ENCODE measurements around the gene ACOT12. TPM values are rescaled to one million over a fixed set of nuclear protein-coding genes. Genes with fewer than 3 reads are reported as not detected.

Gene ACOT12
- total and polyA plus RNA-seq, 2 donors (not counting 1 experiment from before 2014, with no cell fraction given): 0.06 TPM; not detected in 1

- no peaks in the 10 kb centered on the region for H3K4me1 Mint-ChIP-seq
- 95% methylated on average over 2 of the region's 2 CpGs for WGBS (ENCODE audit: insufficient coverage)
- H3K27ac ChIP-seq (ENCODE audit: low read length in 2 of 2): no peak overlapping the region
- no peaks in the 10 kb centered on the region for H4K20me1 ChIP-seq (ENCODE audit: control insufficient read depth, insufficient read depth, low read length, poor library complexity, severe bottlenecking)
- peaks cover 9% of the 10 kb centered on the region for H3K27me3 Mint-ChIP-seq
- peaks cover 0 to 3% (median 0%) of the 10 kb centered on the region in 4 experiments for H3K27me3 ChIP-seq (replicated peaks in 1 of 4; ENCODE audit: control extremely low read depth in 1 of 4, control insufficient read depth in 3 of 4, insufficient read depth in 4 of 4, low read length in 3 of 4)
- no peaks in the 10 kb centered on the region for H3K4me1 ChIP-seq (ENCODE audit: control insufficient read depth in 2 of 2, insufficient read depth in 2 of 2, low read length in 2 of 2)
- no peak overlapping the region for H3K4me3 ChIP-seq (ENCODE audit: control extremely low read depth in 1 of 5, extremely low read depth in 1 of 5, insufficient read depth in 1 of 5, low read depth in 2 of 5, low read length in 4 of 5)
- H3K27ac Mint-ChIP-seq: no peak overlapping the region
- no peak for DNase-seq
- CTCF ChIA-PET: no interaction called here
- TF ChIP-seq EZH2 (IDR thresholded peaks at IDR 0.05; ENCODE audit: borderline replicate concordance, insufficient read depth, low read depth, low read length, poor library complexity, severe bottlenecking) (no peak), CTCF (IDR thresholded peaks at IDR 0.05) (no peak)
- intact Hi-C loops (cut with micrococcal nuclease): no loop called here
- H2AFZ ChIP-seq (ENCODE audit: insufficient read depth, low read depth, low read length, poor library complexity, severe bottlenecking): no peak overlapping the region
- no peak overlapping the region for H3K4me3 Mint-ChIP-seq
- H3K4me2 ChIP-seq (replicated peaks; ENCODE audit: low read depth, low read length, poor library complexity, severe bottlenecking): no peak overlapping the region
- H3K79me2 ChIP-seq (ENCODE audit: control insufficient read depth, insufficient read depth, low read length): no peaks in the 10 kb centered on the region
- no peaks in the 10 kb centered on the region for H3K36me3 ChIP-seq (replicated peaks in 1 of 2; ENCODE audit: control extremely low read depth in 1 of 2, control insufficient read depth in 1 of 2, extremely low read depth in 1 of 2, insufficient read depth in 2 of 2, low read length in 1 of 2)
- no peaks in the 10 kb centered on the region for H3K9me3 Mint-ChIP-seq (ENCODE audit: insufficient read depth)
- POLR2A ChIA-PET: no interaction called here
- ATAC-seq (ENCODE audit: low read depth): no peak
- no peak overlapping the region for H3K9ac ChIP-seq (ENCODE audit: low read length)
- no peaks in the 10 kb centered on the region for H3K9me3 ChIP-seq (ENCODE audit: control extremely low read depth in 1 of 3, control insufficient read depth in 2 of 3, insufficient read depth in 1 of 3, low read length in 2 of 3)
Observed at GRCh38 chr5:81361600-81361999, 32.3 kb downstream of the ACOT12 start.

- Histone ChIP-seq H3K27me3 (replicated peaks in 1 of 4; ENCODE audit: control extremely low read depth in 1 of 4, control insufficient read depth in 3 of 4, insufficient read depth in 4 of 4, low read length in 3 of 4) (peaks cover 0 to 3% (median 0%) of the 10 kb centered on the region in 4 experiments), H3K4me1 (ENCODE audit: control insufficient read depth in 2 of 2, insufficient read depth in 2 of 2, low read length in 2 of 2) (no peaks in the 10 kb centered on the region), H2AFZ (ENCODE audit: insufficient read depth, low read depth, low read length, poor library complexity, severe bottlenecking) (no peak overlapping the region), H3K79me2 (ENCODE audit: control insufficient read depth, insufficient read depth, low read length) (no peaks in the 10 kb centered on the region), H3K4me3 (ENCODE audit: control extremely low read depth in 1 of 5, extremely low read depth in 1 of 5, insufficient read depth in 1 of 5, low read depth in 2 of 5, low read length in 4 of 5) (no peak overlapping the region), H4K20me1 (ENCODE audit: control insufficient read depth, insufficient read depth, low read length, poor library complexity, severe bottlenecking) (no peaks in the 10 kb centered on the region), H3K36me3 (replicated peaks in 1 of 2; ENCODE audit: control extremely low read depth in 1 of 2, control insufficient read depth in 1 of 2, extremely low read depth in 1 of 2, insufficient read depth in 2 of 2, low read length in 1 of 2) (no peaks in the 10 kb centered on the region), H3K9ac (ENCODE audit: low read length) (no peak overlapping the region), H3K27ac (ENCODE audit: low read length in 2 of 2) (no peak overlapping the region), H3K9me3 (ENCODE audit: control extremely low read depth in 1 of 3, control insufficient read depth in 2 of 3, insufficient read depth in 1 of 3, low read length in 2 of 3) (no peaks in the 10 kb centered on the region), H3K4me2 (replicated peaks; ENCODE audit: low read depth, low read length, poor library complexity, severe bottlenecking) (no peak overlapping the region)
- DNase-seq (no peak), ATAC-seq (ENCODE audit: low read depth) (no peak)
- TF ChIP-seq CTCF (IDR thresholded peaks at IDR 0.05) (no peak), EZH2 (IDR thresholded peaks at IDR 0.05; ENCODE audit: borderline replicate concordance, insufficient read depth, low read depth, low read length, poor library complexity, severe bottlenecking) (no peak)
- no peaks in the 10 kb centered on the region for H3K4me1 Mint-ChIP-seq
- POLR2A ChIA-PET: no interaction called here
- intact Hi-C loops (cut with micrococcal nuclease): no loop called here
- peaks cover 9% of the 10 kb centered on the region for H3K27me3 Mint-ChIP-seq
- no peaks in the 10 kb centered on the region for H3K9me3 Mint-ChIP-seq (ENCODE audit: insufficient read depth)
- WGBS (ENCODE audit: insufficient coverage): 90% methylated on average over 3 of the region's 4 CpGs
- no peak overlapping the region for H3K27ac Mint-ChIP-seq
- H3K4me3 Mint-ChIP-seq: no peak overlapping the region
- CTCF ChIA-PET: no interaction called here
Observed at GRCh38 chr5:81360640-81361039, 33.3 kb downstream of the ACOT12 start.
